ENCODE measurements around the gene FOXK2.
"Not testable (repeated sequence)": the region's sequence is repeated elsewhere in the genome, so short reads cannot be mapped to it uniquely, and the experiment has no call there.

FOXK2 gene

DNA sequence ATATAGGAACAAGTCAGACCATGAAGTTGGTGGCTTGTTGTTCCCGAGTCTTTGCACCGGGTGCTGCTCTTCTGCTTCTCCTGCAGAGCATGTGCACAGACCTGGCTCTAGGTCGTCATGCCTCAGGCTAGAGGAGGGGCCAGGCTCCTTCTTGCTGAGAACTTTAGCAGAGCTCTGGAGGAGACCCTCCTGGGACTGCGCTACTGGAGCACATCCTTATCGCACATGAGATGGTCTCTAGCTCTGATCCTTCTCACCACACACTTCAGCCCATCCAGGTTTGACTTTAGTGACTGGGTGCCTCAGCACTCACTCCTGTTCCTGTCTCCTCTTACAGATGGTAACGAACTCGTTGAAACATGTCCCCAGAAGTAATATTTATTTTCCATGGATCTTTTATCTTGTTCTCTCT, 14.9 kb downstream of the FOXK2 start:
- DNase-seq (no peak), ATAC-seq (no peak)

GRCh38 chr17:82536512-82537201, 17.1 kb downstream of the FOXK2 start:
- no peak for DNase-seq
- ATAC-seq = no peak

DNA sequence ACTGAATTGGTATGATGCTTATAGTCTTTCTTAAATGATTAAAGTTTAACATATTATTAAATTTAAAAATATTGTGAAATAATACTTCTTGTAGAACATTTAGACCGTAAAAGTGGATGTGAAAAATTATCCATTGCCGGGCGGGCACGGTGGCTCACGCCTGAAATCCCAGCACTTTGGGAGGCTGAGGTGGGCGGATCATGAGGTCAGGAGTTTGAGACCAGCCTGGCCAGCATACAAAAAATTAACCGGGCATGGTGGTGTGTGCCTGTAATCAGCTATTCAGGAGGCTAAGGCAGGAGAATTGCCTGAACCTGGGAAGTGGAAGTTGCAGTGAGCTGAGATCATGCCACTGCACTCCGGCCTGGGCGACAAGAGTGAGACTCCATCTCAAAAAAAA, 17.7 kb downstream of the FOXK2 start:
- ATAC-seq, DNase-seq: not testable (repeated sequence)

- DNase-seq, ATAC-seq: not testable (repeated sequence)
Measured at GRCh38 chr17:82539076-82539475, 19.5 kb downstream of the FOXK2 start.

- no peak for DNase-seq
- no peak for ATAC-seq
Measured at GRCh38 chr17:82542439-82542838, 22.9 kb downstream of the FOXK2 start.

GRCh38 chr17:82544431-82545070, 25.0 kb downstream of the FOXK2 start:
- DNase-seq (no peak), ATAC-seq (no peak)

DNA sequence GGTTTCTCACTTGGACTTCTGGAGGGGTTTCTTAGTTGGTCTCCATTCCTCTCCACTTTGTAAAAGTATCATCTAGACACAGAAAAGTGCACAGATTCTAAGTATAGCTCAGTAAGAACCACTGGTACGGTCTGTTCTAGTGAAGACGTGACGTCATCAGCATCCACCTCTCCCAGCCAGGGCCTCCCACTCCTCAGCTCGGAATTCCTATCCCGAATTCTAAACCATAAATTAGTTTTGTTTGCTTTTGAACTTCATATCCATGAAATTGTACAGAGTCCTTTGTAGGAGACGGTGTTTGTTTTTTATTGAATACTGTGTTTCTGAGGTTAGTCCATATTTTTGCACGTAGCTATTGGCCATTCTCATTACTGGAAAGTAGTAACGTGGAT, 25.5 kb downstream of the FOXK2 start:
- ATAC-seq (no peak), DNase-seq (no peak)

DNA sequence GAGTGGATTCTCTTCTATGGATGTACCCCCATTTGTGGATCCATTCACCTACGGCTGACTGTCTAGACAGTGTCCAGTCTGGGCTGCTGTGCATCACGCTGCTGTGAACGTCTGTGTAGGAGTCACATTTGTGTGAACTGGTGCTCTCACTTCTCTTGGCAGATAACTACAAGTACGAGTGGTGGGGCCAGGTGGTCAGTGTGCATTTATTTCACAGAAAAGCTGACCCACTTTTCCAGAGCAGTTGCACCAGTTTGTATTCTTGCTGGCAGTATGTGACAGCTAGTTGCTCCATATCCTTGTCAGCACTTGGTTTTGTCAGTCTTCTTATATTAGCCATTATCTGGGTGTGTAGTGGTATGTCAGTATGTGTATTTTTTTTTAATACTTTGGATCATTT, 28.4 kb downstream of the FOXK2 start:
- DNase-seq = no peak
- no peak for ATAC-seq

DNA sequence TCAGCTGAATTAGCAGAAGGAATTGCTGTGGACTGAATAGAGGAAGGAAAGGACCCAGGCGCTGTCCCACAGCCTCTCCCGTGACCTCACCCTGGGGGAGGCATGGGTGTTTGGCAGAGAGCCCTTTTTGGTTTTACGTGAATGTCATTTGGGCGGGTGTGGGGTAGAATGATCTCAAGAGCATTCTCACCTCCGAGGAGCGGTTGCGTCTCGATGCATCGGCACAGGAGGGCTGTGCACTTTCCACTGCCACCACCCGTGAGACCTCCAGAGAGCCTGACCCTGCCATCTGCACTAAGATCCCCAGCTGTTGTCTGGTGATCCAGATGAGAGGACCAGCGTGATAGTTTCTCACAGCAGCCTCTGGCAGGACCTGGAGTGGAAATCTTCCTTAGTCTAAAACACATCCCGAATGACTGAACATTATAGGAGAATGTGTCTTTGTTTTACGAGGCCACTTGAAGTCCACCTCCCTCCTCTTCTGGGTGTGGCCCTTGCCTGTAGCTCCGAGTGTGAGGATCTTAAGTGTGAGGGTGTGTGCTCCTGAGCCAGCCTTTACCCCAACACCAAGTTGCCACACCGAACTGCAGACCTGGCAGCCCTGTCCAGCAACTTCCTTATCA, 29.3 kb downstream of the FOXK2 start:
- peak; percentile 19 for ATAC-seq
- DNase-seq = peak; percentile 18

GRCh38 chr17:82551779-82552457, 32.4 kb downstream of the FOXK2 start:
- ATAC-seq (peak; percentile 100), DNase-seq (peak; percentile 80)

GRCh38 chr17:82552580-82552979, 33.0 kb downstream of the FOXK2 start:
- no peak for ATAC-seq
- no peak for DNase-seq

DNA sequence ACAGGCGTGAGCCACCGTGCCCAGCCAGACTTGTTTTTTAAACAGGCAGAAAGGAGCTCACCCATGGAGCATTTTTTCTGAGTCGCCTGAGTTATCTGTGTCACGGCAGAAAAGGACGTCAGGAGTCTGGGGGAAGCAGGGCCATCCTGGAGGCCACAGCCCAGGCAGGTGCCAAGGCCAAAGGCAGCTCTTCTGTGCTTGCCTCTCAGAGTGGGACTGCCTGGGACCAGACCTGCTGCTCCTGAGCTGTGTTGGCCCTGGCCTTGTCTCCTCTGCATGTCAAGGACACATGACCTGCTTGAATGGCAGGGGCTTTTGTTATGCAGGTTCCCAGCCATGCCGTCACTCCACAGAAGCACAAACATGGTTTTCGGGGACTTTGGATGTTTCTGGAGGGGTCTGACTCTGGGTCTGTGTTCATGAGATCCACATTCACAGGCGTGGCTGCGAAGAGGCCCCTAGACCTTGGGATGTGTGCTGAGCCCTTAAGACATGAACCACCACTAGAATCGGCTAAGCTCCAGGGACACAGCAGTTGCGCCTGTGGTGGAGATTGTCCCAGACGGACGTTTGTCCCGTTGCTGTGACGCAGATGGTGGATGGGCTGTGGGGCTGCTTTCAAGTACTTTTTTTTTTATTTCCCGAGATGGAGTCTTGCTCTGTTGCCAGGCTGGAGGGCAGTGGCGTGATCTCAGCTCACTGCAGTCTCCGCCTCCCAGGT, 33.8 kb downstream of the FOXK2 start:
- no peak for DNase-seq
- no peak for ATAC-seq

- not testable (repeated sequence) for ATAC-seq, DNase-seq
Measured at GRCh38 chr17:82557510-82557909, 38.0 kb downstream of the FOXK2 start.

- ATAC-seq (no peak), DNase-seq (no peak)
Measured at GRCh38 chr17:82559566-82560251, 40.2 kb downstream of the FOXK2 start.

GRCh38 chr17:82560252-82560642, 40.7 kb downstream of the FOXK2 start:
- ATAC-seq (no peak), DNase-seq (no peak)

- no peak for DNase-seq
- ATAC-seq = no peak
Measured at GRCh38 chr17:82560802-82561428, 41.4 kb downstream of the FOXK2 start.

DNA sequence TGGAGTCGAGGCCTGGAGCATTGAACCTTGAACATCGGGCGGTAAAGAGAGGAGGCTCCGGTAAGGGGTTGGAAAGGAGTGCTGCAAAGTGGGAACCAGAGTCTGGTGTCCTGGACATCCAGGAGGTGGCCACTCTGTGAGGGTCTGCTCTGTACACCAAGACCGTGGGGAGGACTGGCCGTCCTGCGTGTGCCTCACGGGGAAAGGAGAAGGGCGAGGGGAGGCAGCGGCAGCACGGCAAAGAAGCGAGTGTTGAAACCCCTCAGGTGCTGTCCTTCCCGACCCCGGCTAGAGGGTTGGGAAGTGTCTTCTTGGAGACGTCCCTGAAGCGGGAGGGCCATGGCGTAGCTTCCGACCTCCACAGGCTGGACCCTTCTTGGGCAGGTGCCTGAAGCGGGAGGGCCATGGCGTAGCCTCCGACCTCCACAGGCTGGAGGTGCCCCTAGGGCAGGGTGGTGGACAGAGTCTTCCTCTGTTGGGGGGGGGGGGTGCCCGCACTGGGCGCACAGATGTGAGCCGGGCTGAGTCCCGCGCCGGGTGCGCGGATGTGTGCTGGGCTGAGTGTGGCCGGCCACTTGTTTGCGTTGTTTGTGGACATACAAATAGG, 42.0 kb downstream of the FOXK2 start:
- DNase-seq = no peak

GRCh38 chr17:82562718-82563220, 43.2 kb downstream of the FOXK2 start:
- ATAC-seq, DNase-seq: not testable (repeated sequence)

More for the DNA sequence above, 42.0 kb downstream of the FOXK2 start:
- ATAC-seq = no peak

DNA sequence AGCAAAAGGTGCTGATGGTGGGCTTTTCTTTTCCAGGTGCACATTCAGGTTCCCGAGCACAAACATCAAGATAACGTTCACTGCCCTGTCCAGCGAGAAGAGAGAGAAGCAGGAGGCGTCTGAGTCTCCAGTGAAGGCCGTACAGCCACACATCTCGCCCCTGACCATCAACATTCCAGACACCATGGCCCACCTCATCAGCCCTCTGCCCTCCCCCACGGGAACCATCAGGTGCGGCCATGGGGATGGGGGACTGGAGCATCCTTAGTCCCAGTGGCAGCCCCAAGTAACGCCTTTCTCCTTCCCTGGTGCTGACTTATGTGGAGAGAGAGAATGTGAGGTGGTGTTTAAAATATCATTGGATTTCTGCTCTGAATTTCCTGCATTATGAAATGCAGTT, 43.8 kb downstream of the FOXK2 start:
- DNase-seq (no peak), ATAC-seq (no peak)

- not testable (repeated sequence) for DNase-seq, ATAC-seq
Measured at GRCh38 chr17:82563745-82564144, 44.2 kb downstream of the FOXK2 start.

Data from stimulated activated naive CD8-positive, alpha-beta T cell treated with anti-CD3 and anti-CD28 coated beads, Interleukin-15, Interleukin-2, amounts not matched to agents 100 U/mL and 50 U/mL, for 24 hours (primary cell).